ENCODE measurements around the gene VOPP1. TPM values are rescaled to one million over a fixed set of nuclear protein-coding genes. Genes with fewer than 3 reads are reported as not detected.

VOPP1 gene
- total RNA-seq, 1 experiment from 2014 or later, result 21.6 TPM

- Histone ChIP-seq H3K4me1 (ENCODE audit: low read length) (peaks cover 41% of the 10 kb centered on the region), H3K9ac (ENCODE audit: low read length) (peak overlapping the region; percentile 84), H3K27me3 (ENCODE audit: low read length) (peaks cover 11% of the 10 kb centered on the region), H3K9me2 (replicated peaks; ENCODE audit: insufficient read depth, low read length) (no peaks in the 10 kb centered on the region), H4K20me1 (ENCODE audit: insufficient read depth, low read depth, low read length) (peaks cover 22% of the 10 kb centered on the region), H3K27ac (ENCODE audit: low read length) (no peak overlapping the region), H3K4me3 (ENCODE audit: low read length) (peak overlapping the region; percentile 90; the same call in 1 of the 2 replicates), H3K79me2 (ENCODE audit: low read length) (no peaks in the 10 kb centered on the region), H3K9me3 (ENCODE audit: low read length) (no peaks in the 10 kb centered on the region), H3K36me3 (ENCODE audit: insufficient read depth, low read length) (no peaks in the 10 kb centered on the region), H2AFZ (ENCODE audit: low read length) (peak overlapping the region; percentile 100), H3K4me2 (ENCODE audit: low read depth, low read length, poor library complexity, severe bottlenecking) (peak overlapping the region; percentile 100)
- no peak for DNase-seq
Measured at GRCh38 chr7:55573234-55573900, 1.1 kb upstream of the VOPP1 start.

- H3K4me3 ChIP-seq (ENCODE audit: low read length), result peak overlapping the region; percentile 95
- H3K9me2 ChIP-seq (replicated peaks; ENCODE audit: insufficient read depth, low read length), result no peaks in the 10 kb centered on the region
- H3K36me3 ChIP-seq (ENCODE audit: insufficient read depth, low read length), result no peaks in the 10 kb centered on the region
- peaks cover 11% of the 10 kb centered on the region for H3K27me3 ChIP-seq (ENCODE audit: low read length)
- peak overlapping the region; percentile 99 for H3K4me2 ChIP-seq (ENCODE audit: low read depth, low read length, poor library complexity, severe bottlenecking)
- no peak overlapping the region for H3K27ac ChIP-seq (ENCODE audit: low read length)
- H4K20me1 ChIP-seq (ENCODE audit: insufficient read depth, low read depth, low read length), result peaks cover 32% of the 10 kb centered on the region
- no peaks in the 10 kb centered on the region for H3K79me2 ChIP-seq (ENCODE audit: low read length)
- H2AFZ ChIP-seq (ENCODE audit: low read length), result peak overlapping the region; percentile 99
- peak overlapping the region; percentile 80 for H3K9ac ChIP-seq (ENCODE audit: low read length)
- no peaks in the 10 kb centered on the region for H3K9me3 ChIP-seq (ENCODE audit: low read length)
- peaks cover 41% of the 10 kb centered on the region for H3K4me1 ChIP-seq (ENCODE audit: low read length)
- DNase-seq, result peak; percentile 69
Measured at GRCh38 chr7:55571511-55572377, 558 bp downstream of the VOPP1 start.

GRCh38 chr7:55570939-55571338 is 1.4 kb downstream of the VOPP1 start:
- no peaks in the 10 kb centered on the region for H3K9me3 ChIP-seq (ENCODE audit: low read length)
- H3K9me2 ChIP-seq (replicated peaks; ENCODE audit: insufficient read depth, low read length), result no peaks in the 10 kb centered on the region
- H4K20me1 ChIP-seq (ENCODE audit: insufficient read depth, low read depth, low read length), result peaks cover 35% of the 10 kb centered on the region
- no peaks in the 10 kb centered on the region for H3K36me3 ChIP-seq (ENCODE audit: insufficient read depth, low read length)
- H3K27ac ChIP-seq (ENCODE audit: low read length), result no peak overlapping the region
- peaks cover 41% of the 10 kb centered on the region for H3K4me1 ChIP-seq (ENCODE audit: low read length)
- H3K27me3 ChIP-seq (ENCODE audit: low read length), result peaks cover 11% of the 10 kb centered on the region
- peak overlapping the region; percentile 80; the same call in 1 of the 2 replicates for H3K9ac ChIP-seq (ENCODE audit: low read length)
- no peaks in the 10 kb centered on the region for H3K79me2 ChIP-seq (ENCODE audit: low read length)
- no peak for DNase-seq
- H3K4me2 ChIP-seq (ENCODE audit: low read depth, low read length, poor library complexity, severe bottlenecking), result peak overlapping the region; percentile 99
- peak overlapping the region; percentile 95 for H3K4me3 ChIP-seq (ENCODE audit: low read length)
- peak overlapping the region; percentile 99; the same call in 1 of the 2 replicates for H2AFZ ChIP-seq (ENCODE audit: low read length)

GRCh38 chr7:55570218-55570873 is 2.0 kb downstream of the VOPP1 start:
- DNase-seq, result no peak

GRCh38 chr7:55569797-55570196 is 2.5 kb downstream of the VOPP1 start:
- peaks cover 43% of the 10 kb centered on the region for H4K20me1 ChIP-seq (ENCODE audit: insufficient read depth, low read depth, low read length)

More at GRCh38 chr7:55570218-55570873, 2.0 kb downstream of the VOPP1 start:
- peaks cover 41% of the 10 kb centered on the region for H3K4me1 ChIP-seq (ENCODE audit: low read length)
- peaks cover 11% of the 10 kb centered on the region for H3K27me3 ChIP-seq (ENCODE audit: low read length)
- no peaks in the 10 kb centered on the region for H3K9me2 ChIP-seq (replicated peaks; ENCODE audit: insufficient read depth, low read length)
- H4K20me1 ChIP-seq (ENCODE audit: insufficient read depth, low read depth, low read length), result peaks cover 38% of the 10 kb centered on the region
- H2AFZ ChIP-seq (ENCODE audit: low read length), result no peak overlapping the region
- H3K4me2 ChIP-seq (ENCODE audit: low read depth, low read length, poor library complexity, severe bottlenecking), result peak overlapping the region; percentile 99
- no peaks in the 10 kb centered on the region for H3K36me3 ChIP-seq (ENCODE audit: insufficient read depth, low read length)
- no peak overlapping the region for H3K4me3 ChIP-seq (ENCODE audit: low read length)
- H3K9me3 ChIP-seq (ENCODE audit: low read length), result no peaks in the 10 kb centered on the region
- H3K9ac ChIP-seq (ENCODE audit: low read length), result no peak overlapping the region
- H3K79me2 ChIP-seq (ENCODE audit: low read length), result no peaks in the 10 kb centered on the region
- no peak overlapping the region for H3K27ac ChIP-seq (ENCODE audit: low read length)

GRCh38 chr7:55569269-55569663 is 3.0 kb downstream of the VOPP1 start:
- no peaks in the 10 kb centered on the region for H3K9me3 ChIP-seq (ENCODE audit: low read length)
- H3K4me3 ChIP-seq (ENCODE audit: low read length), result no peak overlapping the region
- peaks cover 49% of the 10 kb centered on the region for H4K20me1 ChIP-seq (ENCODE audit: insufficient read depth, low read depth, low read length)
- H3K79me2 ChIP-seq (ENCODE audit: low read length), result no peaks in the 10 kb centered on the region
- H3K4me2 ChIP-seq (ENCODE audit: low read depth, low read length, poor library complexity, severe bottlenecking), result peak overlapping the region; percentile 2
- peak; percentile 46 for DNase-seq
- no peak overlapping the region for H3K27ac ChIP-seq (ENCODE audit: low read length)
- no peaks in the 10 kb centered on the region for H3K36me3 ChIP-seq (ENCODE audit: insufficient read depth, low read length)
- H3K4me1 ChIP-seq (ENCODE audit: low read length), result peaks cover 41% of the 10 kb centered on the region
- H2AFZ ChIP-seq (ENCODE audit: low read length), result no peak overlapping the region
- H3K9me2 ChIP-seq (replicated peaks; ENCODE audit: insufficient read depth, low read length), result no peaks in the 10 kb centered on the region
- peaks cover 11% of the 10 kb centered on the region for H3K27me3 ChIP-seq (ENCODE audit: low read length)
- no peak overlapping the region for H3K9ac ChIP-seq (ENCODE audit: low read length)

More at GRCh38 chr7:55569797-55570196, 2.5 kb downstream of the VOPP1 start:
- H3K9me3 ChIP-seq (ENCODE audit: low read length), result no peaks in the 10 kb centered on the region
- no peaks in the 10 kb centered on the region for H3K36me3 ChIP-seq (ENCODE audit: insufficient read depth, low read length)
- no peak overlapping the region for H3K4me3 ChIP-seq (ENCODE audit: low read length)
- H3K27me3 ChIP-seq (ENCODE audit: low read length), result peaks cover 11% of the 10 kb centered on the region
- H3K4me1 ChIP-seq (ENCODE audit: low read length), result peaks cover 41% of the 10 kb centered on the region
- H3K9ac ChIP-seq (ENCODE audit: low read length), result no peak overlapping the region
- no peaks in the 10 kb centered on the region for H3K79me2 ChIP-seq (ENCODE audit: low read length)
- H3K9me2 ChIP-seq (replicated peaks; ENCODE audit: insufficient read depth, low read length), result no peaks in the 10 kb centered on the region
- no peak overlapping the region for H2AFZ ChIP-seq (ENCODE audit: low read length)
- H3K27ac ChIP-seq (ENCODE audit: low read length), result no peak overlapping the region
- no peak for DNase-seq
- peak overlapping the region; percentile 2 for H3K4me2 ChIP-seq (ENCODE audit: low read depth, low read length, poor library complexity, severe bottlenecking)

- peaks cover 50% of the 10 kb centered on the region for H4K20me1 ChIP-seq (ENCODE audit: insufficient read depth, low read depth, low read length)
- no peak overlapping the region for H3K4me3 ChIP-seq (ENCODE audit: low read length)
- H3K4me1 ChIP-seq (ENCODE audit: low read length), result peaks cover 41% of the 10 kb centered on the region
- peaks cover 11% of the 10 kb centered on the region for H3K27me3 ChIP-seq (ENCODE audit: low read length)
- H3K4me2 ChIP-seq (ENCODE audit: low read depth, low read length, poor library complexity, severe bottlenecking), result peak overlapping the region; percentile 2
- H3K36me3 ChIP-seq (ENCODE audit: insufficient read depth, low read length), result no peaks in the 10 kb centered on the region
- no peak overlapping the region for H3K27ac ChIP-seq (ENCODE audit: low read length)
- no peak for DNase-seq
- no peak overlapping the region for H3K9ac ChIP-seq (ENCODE audit: low read length)
- no peak overlapping the region for H2AFZ ChIP-seq (ENCODE audit: low read length)
- no peaks in the 10 kb centered on the region for H3K9me3 ChIP-seq (ENCODE audit: low read length)
- no peaks in the 10 kb centered on the region for H3K79me2 ChIP-seq (ENCODE audit: low read length)
- H3K9me2 ChIP-seq (replicated peaks; ENCODE audit: insufficient read depth, low read length), result no peaks in the 10 kb centered on the region
Measured at GRCh38 chr7:55568613-55569268, 3.6 kb downstream of the VOPP1 start.
